Right forelimb (tissue), 1 donor: ENCODE measurements around the gene TMEM248.
"Not testable (repeated sequence)": the region's sequence is repeated elsewhere in the genome, so short reads cannot be mapped to it uniquely, and the experiment has no call there.

ENCODE experiments used
- DNase-seq: peaks from one replicate; pipeline ENCODE4 v3.0.0-alpha.2; 2018

TMEM248 gene, protein sequence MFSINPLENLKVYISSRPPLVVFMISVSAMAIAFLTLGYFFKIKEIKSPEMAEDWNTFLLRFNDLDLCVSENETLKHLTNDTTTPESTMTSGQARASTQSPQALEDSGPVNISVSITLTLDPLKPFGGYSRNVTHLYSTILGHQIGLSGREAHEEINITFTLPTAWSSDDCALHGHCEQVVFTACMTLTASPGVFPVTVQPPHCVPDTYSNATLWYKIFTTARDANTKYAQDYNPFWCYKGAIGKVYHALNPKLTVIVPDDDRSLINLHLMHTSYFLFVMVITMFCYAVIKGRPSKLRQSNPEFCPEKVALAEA

DNA sequence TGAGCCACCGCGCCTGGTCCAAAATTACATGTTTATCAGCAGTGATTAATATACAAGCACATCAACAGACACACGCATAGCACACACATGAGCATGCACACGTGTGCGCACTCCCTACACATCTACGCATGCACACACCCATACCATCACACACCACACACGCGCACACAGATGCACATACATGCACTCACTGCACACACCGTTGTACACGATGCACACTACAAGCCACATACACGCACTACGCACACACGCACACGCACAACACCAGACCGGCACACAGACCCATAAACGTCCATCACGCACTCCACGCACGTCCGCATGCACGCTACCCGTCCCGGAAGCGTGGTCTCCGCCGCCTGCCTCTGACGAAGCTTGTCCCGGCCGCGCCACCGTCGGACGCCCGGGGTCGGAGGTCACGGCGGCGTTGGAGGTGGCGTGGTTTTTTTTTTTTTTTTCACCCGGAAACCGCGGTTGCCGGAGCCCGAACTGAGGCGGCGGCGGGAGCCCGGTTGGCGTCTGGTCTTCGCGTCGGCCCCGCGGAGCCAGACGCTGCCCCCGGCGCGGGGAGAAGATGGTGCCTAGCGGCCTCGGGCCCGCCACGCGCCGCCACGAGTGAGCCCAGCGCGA, at the start of gene TMEM248:
TMEM248 (plus strand) TSS at position 457 of the 627 bp plus-strand sequence. CDS start 20,641 bp downstream, outside the sequence.
- DNase-seq = peak; percentile 95

DNA sequence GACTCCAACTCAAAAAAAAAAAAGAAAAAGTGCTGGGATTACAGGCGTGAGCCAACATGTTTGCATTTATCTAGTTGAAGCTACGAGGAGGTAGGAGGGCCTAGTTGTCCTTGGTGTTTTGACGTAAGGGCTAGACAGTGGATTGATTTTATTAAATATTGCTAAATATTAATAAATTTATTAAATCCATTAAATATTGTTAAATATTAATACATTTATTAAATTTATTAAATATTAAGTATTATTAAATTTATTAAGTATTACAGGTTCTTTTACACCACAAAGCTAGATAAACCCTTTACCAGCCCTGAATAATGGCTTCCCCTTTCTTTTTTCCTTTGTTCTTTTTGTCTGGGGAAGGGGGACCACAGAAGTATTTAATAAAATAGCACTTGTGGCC, 47.5 kb upstream of the TMEM248 start:
- DNase-seq = no peak

DNA sequence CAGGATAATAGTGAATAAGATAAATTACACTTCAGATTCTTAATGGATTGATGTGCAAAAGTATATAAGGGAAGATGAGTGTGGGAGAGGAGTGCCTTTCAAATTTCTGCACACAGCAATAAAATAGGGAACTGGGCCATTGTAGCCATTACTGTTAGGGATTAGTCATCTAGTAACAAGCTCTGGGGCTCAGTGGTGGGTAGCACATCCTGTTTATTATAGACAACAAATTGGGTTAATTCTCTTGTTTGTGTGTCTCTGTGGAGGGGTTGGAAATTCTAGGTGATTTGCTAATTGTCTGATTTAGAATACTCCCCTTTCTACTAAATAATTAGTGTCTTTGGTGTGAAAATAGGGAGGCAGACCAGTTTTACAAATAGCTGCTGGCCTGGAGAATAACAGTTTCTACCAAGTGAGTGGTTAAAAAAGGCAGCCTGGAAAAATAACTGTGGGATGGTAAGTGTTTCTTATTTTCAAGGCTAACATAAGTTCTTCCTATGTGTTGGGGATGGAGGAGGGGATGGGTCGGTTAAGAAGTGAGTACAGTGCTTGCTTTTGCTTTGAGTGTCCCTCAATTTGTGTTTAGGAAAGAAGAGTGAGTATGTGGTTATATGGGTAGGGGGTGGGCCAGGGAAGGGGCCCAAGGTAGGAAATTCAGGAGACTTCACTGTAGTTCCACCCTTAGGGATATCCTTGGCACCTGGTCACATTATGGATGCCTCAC, 43.3 kb upstream of the TMEM248 start:
- DNase-seq = no peak

DNA sequence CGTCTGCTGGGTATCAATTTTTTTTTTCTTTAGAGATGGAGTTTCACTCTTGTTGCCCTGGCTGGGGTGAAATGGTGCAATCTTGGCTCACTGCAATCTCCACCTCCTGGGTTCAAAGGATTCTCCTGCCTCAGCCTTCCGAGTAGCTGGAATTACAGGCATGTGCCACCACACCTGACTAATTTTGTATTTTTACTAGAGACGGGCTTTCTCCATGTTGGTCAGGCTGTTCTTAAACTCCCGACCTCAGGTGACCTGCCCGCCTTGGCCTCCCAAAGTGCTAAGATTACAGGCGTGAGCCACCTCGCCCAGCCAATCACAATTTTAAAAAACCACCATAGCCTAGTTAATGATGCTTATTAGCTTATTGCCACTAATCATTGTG, 42.7 kb upstream of the TMEM248 start:
- not testable (repeated sequence) for DNase-seq

DNA sequence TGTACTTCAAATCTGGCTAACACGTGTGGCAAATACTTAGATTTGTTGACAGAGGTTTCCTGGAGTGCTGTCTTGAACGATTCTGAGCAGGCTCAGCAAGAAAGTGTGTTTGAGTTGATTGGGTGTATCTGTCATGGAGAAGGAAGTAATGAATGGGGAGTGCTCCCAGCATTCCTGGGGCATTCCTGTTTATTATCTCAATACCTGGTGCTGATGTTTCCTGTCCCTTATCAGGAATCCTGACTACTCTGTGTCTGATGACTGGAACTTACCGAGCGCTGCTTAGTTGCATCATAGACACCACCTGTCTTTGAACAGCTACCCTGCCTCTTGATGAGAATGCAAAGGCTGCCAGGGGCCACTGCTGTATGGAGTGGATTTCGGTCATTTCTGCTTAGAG, 41.0 kb upstream of the TMEM248 start:
- no peak for DNase-seq

DNA sequence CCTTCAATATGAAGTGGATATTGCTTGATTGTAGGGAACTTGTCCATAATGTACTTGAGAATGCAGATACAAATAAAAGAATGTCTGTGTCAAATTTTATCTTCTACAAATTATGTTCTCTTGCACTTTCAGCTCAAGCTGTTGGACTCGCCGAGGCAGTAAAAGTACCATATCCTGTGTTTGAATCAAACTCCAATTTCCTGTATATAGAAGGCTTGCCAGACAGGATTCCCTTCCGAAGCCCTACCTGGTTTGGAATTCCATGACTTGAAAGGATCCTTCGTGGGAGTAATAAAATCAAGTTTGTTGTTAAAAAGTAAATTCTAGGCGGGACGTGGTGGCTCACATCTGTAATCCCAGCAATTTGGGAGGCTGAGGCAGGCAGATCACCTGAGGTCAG, 40.4 kb upstream of the TMEM248 start:
- DNase-seq = not testable (repeated sequence)

DNA sequence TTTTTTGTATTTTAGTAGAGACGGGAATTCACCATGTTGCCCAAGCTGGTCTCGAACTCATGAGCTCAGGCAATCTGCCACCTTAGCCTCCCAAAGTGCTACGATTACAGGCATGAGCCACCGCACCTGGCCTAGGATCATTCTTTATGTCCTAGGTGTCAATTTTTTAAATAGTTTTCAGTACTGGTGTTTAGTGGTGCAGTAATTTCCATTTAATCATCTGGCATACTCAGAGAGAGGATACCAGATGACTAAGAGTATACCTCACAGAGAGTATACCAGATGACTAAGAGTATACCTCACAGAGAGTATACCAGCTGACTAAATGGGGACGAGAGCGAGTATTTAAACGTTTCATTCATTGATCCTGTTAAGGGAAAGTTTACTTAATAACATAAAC, 37.3 kb upstream of the TMEM248 start:
- no peak for DNase-seq

DNA sequence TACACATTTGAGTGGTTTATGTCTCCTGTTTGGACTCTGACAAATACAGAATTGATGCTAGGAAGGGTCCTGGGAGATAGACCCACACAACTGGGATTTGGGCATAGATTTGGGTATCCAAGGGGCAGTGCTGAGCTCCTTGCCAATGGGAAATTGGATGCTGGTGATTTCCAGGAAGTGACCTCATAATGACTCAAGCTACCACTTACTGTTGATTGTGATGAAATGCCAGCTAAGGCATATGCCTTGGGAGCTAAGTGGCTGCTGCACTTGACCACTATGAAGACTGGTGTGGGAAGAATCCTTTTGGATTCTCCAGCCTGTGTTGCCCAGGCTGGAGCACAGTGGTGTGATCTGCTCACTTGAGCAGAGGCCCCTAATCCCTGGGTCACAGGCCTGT, 36.5 kb upstream of the TMEM248 start:
- DNase-seq = not testable (repeated sequence)

DNA sequence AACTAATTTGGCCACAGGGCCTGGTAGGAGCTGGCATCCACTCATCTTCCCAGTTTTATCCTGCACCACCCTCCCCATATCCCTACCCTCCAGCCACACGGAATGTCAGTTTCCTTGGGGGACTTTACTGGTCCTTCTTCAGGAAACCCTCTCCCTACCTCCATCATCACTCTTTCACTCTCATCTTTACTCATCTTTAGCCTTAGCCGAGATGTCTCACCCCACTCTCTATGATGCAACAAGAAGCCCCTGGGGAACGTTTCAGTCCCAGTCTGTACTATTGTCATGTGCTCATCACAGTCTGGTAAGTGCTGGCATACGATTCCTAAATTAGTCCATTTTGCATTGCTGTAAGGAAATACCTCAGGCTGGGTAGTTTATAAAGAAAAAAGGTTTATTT, 34.9 kb upstream of the TMEM248 start:
- no peak for DNase-seq

DNA sequence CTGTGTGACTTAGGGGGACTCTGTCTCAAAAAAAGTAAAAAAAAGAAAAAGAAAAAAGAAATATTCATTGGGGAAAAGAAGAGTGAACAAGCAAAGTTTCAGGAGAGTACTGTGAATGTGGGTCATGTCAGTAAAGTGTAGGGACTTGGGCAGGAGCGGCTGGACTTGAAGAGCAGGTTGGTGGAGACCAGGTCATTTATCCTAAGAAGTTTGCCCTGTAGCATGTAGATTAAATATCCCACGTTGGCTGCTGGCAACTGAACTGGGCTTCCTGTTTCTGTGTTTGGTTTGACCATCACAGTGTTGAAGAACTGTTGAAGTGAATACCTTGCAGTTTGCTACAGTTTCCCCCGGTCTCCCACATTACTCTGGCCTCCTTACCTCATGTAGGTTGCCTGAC, 32.8 kb upstream of the TMEM248 start:
- not testable (repeated sequence) for DNase-seq

DNA sequence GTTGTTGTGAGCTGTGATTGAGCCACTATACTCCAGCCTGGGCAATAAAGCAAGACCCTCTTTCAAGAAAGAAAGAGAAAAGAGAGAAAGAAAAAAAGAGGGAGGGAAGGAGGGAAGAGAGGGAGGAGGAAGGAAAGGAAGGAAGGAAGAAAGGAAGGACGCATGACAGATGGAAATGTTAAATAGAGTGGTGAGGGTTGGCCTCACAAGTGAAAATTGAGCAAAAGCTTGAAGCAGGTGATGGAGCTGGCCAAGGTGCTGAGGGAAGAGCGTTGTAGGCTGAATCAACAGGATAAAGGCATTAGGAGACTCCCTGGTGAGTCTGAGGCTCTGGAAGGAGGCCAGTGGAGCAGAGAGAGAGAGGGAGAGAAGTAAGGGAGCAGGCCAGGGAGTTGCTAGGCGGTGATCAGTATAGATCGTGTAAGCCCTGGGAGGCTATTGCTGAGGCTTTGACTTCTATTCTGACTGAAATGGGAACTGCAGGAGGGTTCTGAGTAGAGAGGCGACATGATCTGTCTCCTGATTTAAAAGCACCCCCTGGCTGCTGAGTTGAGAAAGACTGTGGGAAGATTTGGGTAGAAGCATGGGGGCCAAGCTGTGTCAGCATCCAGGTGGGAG, 26.5 kb upstream of the TMEM248 start:
- DNase-seq = no peak

DNA sequence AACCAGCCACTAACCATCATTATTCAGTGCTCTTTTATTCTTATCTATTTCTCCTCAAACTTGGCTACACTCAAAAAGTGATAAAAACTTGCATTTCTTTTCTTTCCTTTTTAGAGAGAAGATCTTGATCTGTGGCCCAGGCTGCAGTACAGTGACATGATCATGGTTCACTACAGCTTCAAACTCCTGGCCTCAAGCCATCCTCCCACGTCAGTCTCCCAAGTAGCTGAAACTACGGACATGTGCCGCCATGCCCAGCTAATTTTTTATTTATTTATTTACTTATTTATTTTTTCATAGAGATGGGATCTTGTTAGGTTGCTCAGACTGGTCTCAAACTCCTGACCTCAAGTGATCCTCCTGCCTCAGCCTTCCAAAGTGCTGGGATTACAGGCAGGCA, 24.6 kb upstream of the TMEM248 start:
- no peak for DNase-seq

DNA sequence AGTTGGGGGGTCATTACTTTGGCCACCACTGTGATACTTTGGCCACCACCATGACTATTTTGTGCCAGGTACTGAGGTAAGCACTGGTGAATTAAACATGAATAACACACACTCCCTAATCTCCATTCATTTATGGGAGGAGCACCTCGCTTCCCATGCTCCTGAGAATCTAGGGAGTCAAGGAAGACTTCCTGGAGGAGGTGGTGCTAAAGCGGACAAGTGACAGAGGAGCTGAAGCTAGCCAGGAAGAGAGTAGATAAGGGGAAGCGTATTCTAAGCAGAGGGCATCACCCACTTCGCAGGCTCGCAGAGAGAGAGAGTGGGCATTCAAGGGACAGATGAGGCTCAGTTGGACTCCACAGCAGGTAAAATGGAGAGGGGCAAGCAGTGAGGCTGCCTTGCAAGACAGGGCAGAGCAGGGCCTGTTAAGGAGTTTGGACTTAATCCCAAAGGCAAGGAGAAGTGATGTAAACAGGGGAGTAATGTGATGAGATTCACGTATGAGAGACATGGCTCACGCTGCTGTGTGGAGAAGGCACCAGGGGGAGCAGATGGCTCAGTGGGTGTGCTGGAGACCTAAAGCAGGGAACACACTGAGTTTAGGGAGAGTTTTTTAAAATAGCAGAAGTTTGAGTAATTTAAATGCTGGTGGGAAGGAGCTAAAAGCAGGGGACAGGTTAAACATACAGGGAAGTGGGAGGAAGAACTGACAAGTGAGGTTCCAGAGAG, 21.3 kb upstream of the TMEM248 start:
- DNase-seq = no peak

DNA sequence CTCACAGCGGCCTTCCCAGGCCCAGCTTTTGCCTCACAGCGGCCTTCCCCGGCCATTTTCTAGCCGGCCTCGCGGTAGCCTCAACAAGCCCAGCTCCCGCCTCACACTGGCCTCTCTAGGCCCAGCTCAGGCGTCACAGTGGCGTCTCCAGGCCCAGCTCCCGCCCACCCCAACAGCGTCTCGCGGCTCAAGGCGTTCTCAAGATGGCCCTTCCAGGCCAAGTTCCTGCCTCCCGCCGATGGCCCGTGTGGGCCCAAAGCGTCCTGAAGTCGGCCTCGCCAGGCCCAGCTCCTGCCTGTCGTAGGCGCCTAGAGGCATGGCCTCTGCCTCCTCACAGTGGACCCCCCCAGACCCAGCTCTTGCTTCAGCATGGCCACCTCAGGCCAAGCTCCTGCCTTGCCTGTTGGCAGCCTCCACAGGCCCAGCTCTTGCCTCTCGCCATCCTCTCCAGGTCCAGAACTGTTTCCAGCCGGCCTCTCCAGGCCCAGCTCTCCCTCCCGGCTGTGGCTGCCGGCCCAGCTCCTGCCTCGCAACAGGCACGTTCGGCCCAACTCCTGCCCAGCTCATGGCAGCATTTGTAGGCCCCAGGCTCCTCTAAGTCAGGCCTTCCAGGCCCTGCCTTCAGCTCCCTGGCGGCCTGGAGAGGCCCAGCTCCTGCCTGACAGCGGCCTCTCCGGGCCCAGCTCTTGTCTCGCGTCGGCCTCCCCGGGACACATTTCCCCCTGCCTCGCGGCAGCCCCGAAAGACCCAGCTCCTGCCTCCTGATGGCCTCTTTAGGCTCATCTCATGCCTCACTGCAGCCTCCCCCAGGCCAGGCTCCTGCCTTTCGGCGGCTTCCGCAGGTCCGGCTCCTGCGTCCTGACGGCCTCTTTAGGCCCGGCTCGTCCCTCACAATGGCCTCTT, 18.8 kb upstream of the TMEM248 start:
- DNase-seq = no peak

DNA sequence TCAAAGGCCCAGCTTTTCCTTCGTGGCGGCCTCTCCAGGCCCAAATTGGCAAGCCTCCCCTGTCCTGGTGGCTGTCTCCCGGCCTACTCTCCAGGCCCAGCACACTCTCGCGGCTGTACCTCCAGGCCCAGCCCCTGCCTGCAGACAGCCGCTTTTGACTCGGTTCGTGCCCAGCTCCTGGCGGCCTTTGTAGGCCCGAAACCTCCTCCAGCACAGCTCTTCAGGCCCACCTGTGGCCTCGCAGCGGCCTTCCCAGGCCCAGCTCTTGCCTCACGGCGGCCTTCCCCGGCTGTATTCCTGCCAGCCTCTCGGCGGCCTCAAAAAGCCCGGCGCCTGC, 18.2 kb upstream of the TMEM248 start:
- no peak for DNase-seq

DNA sequence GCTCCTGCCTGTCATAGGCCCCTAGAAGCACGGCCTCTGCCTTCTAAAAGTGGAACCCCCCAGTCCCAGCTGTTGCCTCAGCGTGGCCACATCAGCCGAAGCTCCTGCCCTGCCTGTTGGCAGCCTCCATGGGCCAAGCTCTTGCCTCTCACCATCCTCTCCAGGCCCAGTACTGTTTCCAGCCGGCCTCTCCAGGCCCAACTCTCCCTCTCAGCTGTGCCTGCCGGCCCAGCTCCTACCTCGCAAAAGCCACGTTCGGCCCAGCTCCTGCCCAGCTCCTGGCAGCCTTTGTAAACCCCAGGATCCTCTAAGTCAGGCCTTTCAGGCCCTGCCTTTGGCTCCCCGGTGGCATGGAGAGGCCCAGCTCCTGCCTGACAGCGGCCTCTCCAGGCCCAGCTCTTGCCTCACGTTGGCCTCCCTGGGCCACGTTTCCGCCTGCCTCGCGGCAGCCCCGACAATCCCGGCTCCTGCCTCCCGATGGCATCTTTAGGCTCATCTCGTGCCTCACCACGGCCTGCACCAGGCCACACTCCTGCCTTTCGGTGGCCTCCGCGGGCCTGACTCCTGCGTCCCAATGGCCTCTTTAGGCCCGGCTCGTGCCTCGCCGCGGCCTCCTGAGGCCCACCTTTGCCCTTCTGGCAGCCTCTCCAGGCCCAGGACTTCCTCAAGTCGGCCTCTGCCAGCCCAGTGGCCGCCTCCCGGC, 17.5 kb upstream of the TMEM248 start:
- DNase-seq = no peak

DNA sequence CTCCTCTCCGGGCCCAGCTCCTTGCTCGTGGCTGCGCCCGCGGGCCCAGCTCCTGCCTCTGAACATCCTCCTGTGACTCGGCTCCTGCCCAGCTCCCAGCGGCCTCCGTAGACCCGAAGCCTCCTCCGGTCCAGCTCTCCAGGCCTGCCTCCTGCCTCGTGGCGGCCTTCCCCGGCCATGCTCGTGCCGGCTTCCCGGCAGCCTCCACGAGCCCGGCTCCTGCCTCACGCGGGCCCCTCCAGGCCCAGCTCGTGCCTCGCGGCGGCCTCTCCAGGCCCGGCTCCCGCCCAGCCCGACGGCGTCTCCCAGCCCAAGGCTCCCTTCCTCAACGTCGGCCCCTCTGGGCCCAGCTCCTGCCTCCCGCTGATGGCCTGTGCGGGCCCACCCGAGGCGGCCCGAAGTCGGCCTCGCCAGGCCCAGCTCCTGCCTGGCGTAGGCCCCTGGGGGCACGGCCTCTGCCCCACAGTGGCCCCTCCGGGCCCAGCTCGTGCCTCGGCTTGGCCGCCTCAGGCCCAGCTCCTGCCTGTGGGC, 16.9 kb upstream of the TMEM248 start:
- no peak for DNase-seq

DNA sequence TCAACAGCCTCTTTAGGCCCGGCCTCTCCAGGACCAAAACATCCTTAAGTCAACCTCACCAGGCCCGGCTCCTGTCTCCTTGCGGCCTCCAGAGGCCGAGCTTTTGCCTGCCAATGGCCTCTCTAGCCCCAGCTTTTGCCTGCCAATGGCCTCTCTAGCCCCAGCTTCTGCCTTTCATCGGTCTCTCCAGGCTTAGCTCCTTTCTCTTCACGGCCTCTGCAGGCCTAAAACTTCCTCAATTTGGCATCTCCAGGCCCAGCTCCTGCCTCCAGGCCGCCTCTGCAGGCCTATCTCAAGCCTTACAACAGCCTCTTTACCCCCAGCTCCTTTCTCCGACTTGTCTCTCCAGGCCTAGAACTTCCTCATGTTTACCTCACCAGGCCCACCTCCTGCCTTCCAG, 15.7 kb upstream of the TMEM248 start:
- no peak for DNase-seq

DNA sequence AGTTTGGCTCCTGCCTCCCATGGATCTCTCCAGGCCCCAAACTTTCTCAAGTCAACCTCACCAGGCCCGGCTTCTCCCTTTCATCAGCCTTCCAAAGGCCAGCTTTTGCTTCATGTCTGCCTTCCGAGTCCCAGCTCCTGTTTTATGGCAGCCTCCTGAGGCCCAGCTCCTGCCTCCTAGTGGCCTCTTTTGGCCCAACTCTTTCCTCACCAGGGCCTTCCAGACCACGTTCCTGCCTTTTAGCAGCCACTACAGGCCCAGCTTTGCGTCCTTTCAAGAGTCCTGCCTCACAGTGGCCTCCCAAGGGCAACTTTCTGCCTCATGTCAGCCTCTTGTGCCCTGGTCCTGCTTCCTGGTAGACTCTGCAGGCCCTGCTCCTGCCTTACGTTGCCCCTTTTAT, 15.3 kb upstream of the TMEM248 start:
- no peak for DNase-seq

DNA sequence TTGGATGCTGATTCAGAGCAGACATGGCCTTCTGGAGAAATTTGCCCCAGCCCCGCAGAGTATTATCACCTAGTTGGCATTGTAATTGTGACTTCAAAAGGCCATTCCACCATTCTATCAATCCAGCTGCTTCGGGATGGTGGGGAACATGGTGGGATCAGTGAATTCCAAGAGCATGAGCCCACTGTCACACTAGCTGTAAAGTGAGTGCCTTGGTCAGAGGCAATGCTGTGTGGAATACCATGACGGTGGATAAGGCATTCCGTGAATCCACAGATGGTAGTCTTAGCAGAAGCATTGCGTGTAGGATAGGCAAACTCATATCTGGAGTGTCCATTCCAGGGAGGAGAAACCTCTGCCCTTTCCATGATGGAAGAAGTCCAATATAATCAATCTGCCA, 13.3 kb upstream of the TMEM248 start:
- DNase-seq = no peak

DNA sequence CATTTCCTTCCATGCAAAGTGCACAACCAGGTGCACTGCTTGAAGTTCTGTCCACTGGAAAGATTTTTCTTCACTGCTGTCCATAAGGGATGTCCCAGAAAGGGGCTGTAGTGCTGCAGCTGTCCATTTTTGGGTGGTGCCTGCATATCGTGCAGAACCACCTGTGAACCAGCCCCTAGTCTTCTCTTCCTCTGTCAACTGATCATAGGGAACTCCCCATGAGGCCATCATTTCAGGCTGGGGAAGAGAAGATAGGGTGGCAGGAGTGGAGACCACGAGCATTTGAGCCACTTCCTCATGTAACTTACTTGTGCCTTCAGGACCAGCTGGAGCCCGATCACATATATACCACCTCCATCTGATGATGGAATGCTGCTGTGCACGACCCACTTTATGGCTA, 12.4 kb upstream of the TMEM248 start:
- not testable (repeated sequence) for DNase-seq
